ENCODE measurements around the gene RNF10.
"Not testable (repeated sequence)": the region's sequence is repeated elsewhere in the genome, so short reads cannot be mapped to it uniquely, and the experiment has no call there.

DNA sequence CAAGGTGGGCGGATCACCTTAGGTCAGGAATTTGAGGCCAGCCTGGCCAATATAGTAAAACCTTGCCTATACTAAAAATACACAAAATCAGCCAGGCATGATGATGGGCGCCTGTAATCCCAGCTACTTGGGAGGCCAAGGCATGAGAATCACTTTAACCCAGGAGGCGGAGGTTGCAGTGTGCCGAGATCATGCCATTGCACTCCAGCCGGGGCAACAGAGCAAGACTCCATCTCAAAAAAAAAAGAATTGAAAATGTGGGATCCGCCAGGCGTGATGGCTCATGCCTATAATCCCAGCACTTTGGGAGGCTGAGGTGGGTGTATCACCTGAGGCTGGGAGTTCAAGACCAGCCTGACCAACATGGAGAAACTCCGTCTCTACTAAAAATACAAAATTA is 14.8 kb upstream of the RNF10 start:
- TF ChIP-seq, protein P1, sequence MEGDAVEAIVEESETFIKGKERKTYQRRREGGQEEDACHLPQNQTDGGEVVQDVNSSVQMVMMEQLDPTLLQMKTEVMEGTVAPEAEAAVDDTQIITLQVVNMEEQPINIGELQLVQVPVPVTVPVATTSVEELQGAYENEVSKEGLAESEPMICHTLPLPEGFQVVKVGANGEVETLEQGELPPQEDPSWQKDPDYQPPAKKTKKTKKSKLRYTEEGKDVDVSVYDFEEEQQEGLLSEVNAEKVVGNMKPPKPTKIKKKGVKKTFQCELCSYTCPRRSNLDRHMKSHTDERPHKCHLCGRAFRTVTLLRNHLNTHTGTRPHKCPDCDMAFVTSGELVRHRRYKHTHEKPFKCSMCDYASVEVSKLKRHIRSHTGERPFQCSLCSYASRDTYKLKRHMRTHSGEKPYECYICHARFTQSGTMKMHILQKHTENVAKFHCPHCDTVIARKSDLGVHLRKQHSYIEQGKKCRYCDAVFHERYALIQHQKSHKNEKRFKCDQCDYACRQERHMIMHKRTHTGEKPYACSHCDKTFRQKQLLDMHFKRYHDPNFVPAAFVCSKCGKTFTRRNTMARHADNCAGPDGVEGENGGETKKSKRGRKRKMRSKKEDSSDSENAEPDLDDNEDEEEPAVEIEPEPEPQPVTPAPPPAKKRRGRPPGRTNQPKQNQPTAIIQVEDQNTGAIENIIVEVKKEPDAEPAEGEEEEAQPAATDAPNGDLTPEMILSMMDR (conservative IDR thresholded peaks at IDR 0.05; ENCODE audit: low read depth in 2 of 2): not testable (repeated sequence)
- not testable (repeated sequence) for TF ChIP-seq POLR2AphosphoS5 (IDR thresholded peaks at IDR 0.05; ENCODE audit: low read depth); CREB1 (CRISPR knock-in tag; IDR thresholded peaks at IDR 0.05; ENCODE audit: low read depth)
